HL-60 (cell line): Measurements from ENCODE around the gene MEG3.

Experiments used
- POLR2AphosphoS5 ChIP-seq: IDR thresholded peaks from 2 replicates; pipeline ENCODE4 v1.6.1; 2012; ENCODE audit warnings: low read depth
- REST ChIP-seq: IDR thresholded peaks from 2 replicates; pipeline ENCODE4 v1.6.1; 2012; ENCODE audit warnings: low read depth; ENCODE audit not compliant: insufficient replicate concordance
- TF ChIP-seq, protein P1 (sequence below): IDR thresholded peaks from one replicate; pipeline ENCODE4 v1.5.1; 2011; ENCODE audit warnings: low read length, control low read depth, inconsistent platforms; ENCODE audit not compliant: insufficient read depth

- TF ChIP-seq, protein P1, sequence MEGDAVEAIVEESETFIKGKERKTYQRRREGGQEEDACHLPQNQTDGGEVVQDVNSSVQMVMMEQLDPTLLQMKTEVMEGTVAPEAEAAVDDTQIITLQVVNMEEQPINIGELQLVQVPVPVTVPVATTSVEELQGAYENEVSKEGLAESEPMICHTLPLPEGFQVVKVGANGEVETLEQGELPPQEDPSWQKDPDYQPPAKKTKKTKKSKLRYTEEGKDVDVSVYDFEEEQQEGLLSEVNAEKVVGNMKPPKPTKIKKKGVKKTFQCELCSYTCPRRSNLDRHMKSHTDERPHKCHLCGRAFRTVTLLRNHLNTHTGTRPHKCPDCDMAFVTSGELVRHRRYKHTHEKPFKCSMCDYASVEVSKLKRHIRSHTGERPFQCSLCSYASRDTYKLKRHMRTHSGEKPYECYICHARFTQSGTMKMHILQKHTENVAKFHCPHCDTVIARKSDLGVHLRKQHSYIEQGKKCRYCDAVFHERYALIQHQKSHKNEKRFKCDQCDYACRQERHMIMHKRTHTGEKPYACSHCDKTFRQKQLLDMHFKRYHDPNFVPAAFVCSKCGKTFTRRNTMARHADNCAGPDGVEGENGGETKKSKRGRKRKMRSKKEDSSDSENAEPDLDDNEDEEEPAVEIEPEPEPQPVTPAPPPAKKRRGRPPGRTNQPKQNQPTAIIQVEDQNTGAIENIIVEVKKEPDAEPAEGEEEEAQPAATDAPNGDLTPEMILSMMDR = no peak
- TF ChIP-seq REST (no peak), POLR2AphosphoS5 (no peak)
Observed at GRCh38 chr14:100810435-100810834, 15.5 kb upstream of the MEG3 start.
